Ascending aorta (tissue), 2 donors: Measurements from ENCODE around the gene TECPR2. TPM values are rescaled to one million over a fixed set of nuclear protein-coding genes. Genes with fewer than 3 reads are reported as not detected.
"Not testable (repeated sequence)": the region's sequence is repeated elsewhere in the genome, so short reads cannot be mapped to it uniquely, and the experiment has no call there.

Experiments used
- DNase-seq, 2 donors: peaks; one replicate each; pipeline ENCODE4 v3.0.0-alpha.2; 2019; ENCODE audit warnings: low spot score in 2 of 2
- H3K27ac ChIP-seq, 2 donors: fragments of 200-600 bp; sonication (generic); one replicate each; pipeline ENCODE4 v1.5.1; 2016 to 2017; ENCODE audit warnings: mild to moderate bottlenecking in 1 of 2
- H3K27me3 ChIP-seq: fragments of 200-600 bp; sonication (generic); one replicate; pipeline ENCODE4 v1.5.1; 2017
- H3K36me3 ChIP-seq, 2 donors: fragments of 200-600 bp; sonication (generic); one replicate each; pipeline ENCODE4 v1.5.1; 2016
- H3K4me1 ChIP-seq, 2 donors: fragments of 200-600 bp; sonication (generic); one replicate each; pipeline ENCODE4 v1.5.1; 2016 to 2017; ENCODE audit warnings: mild to moderate bottlenecking in 1 of 2
- H3K4me3 ChIP-seq, 2 donors: fragments of 200-600 bp; sonication (generic); one replicate each; pipeline ENCODE4 v1.5.1; 2016 to 2017; ENCODE audit warnings: mild to moderate bottlenecking in 1 of 2
- H3K9me3 ChIP-seq, 2 donors: fragments of 200-600 bp; sonication (generic); one replicate each; pipeline ENCODE4 v1.5.1; 2016
- CTCF ChIP-seq, 3 experiments: fragments of 200-600 bp in 2 of 3; fragments of 450-650 bp in 1 of 3; sonication (generic) in 2 of 3; IDR thresholded peaks; one replicate each; pipeline ENCODE4 v1.5.1; 2016 to 2019; ENCODE audit warnings: antibody characterized with exemption in 3 of 3, mild to moderate bottlenecking in 1 of 3, moderate library complexity in 1 of 3
- intact Hi-C: fragments of 100-400 bp; cut with DNase I; formaldehyde crosslinking; loops from one replicate; pipeline ENCODE4 v1.15.1; 2023
- total RNA-seq: library from RNA; depleted of rRNA; stranded (reverse); fragments of >200 nt; gene quantifications from one replicate; pipeline ENCODE4 v1.1.0, GENCODE V29; 2016

TECPR2 gene
- total RNA-seq, 1 donor from 2014 or later: 27.0 TPM

GRCh38 chr14:102544747-102545460 is 182.2 kb downstream of the TECPR2 start:
- Histone ChIP-seq H3K27me3 (peaks cover 20% of the 10 kb centered on the region), H3K9me3 (no peaks in the 10 kb centered on the region), H3K27ac (no peak overlapping the region), H3K4me3 (peak overlapping the region in 1 of 2 donors; percentile 43), H3K4me1 (no peaks in the 10 kb centered on the region), H3K36me3 (no peaks in the 10 kb centered on the region)
- intact Hi-C loops: no loop called here
- DNase-seq: no peak
- TF ChIP-seq CTCF (IDR thresholded peaks at IDR 0.05): no peak

- Histone ChIP-seq H3K36me3 (no peaks in the 10 kb centered on the region), H3K4me1 (no peaks in the 10 kb centered on the region), H3K27ac (no peak overlapping the region), H3K9me3 (no peaks in the 10 kb centered on the region), H3K4me3 (no peak overlapping the region), H3K27me3 (peaks cover 16% of the 10 kb centered on the region)
- no peak for TF ChIP-seq CTCF (IDR thresholded peaks at IDR 0.05)
- DNase-seq: no peak
- intact Hi-C loops: no loop called here
Observed at GRCh38 chr14:102545461-102546265, 182.9 kb downstream of the TECPR2 start.

DNA sequence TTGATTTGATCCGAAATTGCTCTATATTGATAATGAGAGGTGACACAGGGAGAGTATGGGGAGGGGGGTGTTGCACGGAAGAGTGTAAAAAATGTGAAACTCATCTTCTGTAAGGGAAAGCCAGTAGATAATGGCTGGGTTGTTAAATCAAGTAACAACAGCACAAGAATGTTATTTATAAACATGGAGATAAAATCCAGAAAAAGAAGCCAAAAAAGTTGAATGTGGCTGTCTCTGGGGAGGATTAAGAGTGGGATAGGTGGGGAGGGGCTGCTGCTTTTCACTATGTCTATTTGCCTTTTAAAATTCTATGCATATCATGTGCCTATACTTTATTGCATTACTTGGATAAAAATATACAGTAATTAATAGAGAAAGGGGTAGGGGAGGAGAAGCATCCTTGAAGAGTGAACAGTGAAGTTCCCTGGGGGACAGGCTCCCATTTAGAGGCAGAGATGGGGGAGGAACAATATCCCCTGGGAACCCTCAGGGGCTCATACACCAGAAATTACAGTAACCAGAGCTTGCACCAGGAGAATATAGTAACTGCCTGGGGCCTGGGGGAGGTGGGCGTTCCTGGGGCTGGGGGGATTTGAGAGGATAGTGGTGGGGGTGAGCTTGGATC is 186.0 kb downstream of the TECPR2 start:
- intact Hi-C loops: no loop called here
- Histone ChIP-seq H3K36me3 (no peaks in the 10 kb centered on the region), H3K27me3 (peaks cover 16% of the 10 kb centered on the region), H3K9me3 (no peaks in the 10 kb centered on the region), H3K4me3 (no peak overlapping the region), H3K4me1 (no peaks in the 10 kb centered on the region), H3K27ac (no peak overlapping the region)
- no peak for TF ChIP-seq CTCF (IDR thresholded peaks at IDR 0.05)
- DNase-seq: no peak

DNA sequence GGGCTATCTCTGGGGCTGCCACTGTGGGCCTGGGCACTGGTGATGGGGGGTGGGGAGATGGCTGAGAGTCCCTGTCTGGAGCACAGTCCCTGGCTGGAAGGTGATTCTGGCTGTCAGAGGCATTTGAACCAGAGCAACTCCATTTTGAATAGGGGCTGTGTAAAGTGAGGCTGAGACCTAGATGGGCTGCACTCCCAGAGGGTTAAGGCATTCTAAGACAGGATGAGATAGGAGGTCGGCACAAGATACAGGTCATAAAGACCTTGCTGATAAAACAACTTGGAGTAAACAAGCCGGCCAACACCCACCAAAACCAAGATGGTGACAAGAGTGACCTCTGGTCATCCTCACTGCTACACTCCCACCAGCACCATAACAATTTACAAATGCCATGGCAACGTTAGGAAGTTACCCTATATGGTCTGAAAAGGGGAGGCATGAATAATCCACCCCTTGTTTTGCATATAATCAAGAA is 188.2 kb downstream of the TECPR2 start:
- intact Hi-C loops, H3K4me3 ChIP-seq: not testable (repeated sequence)

More for the DNA sequence above, 188.2 kb downstream of the TECPR2 start:
- H3K4me1 ChIP-seq, H3K27ac ChIP-seq, H3K27me3 ChIP-seq, H3K9me3 ChIP-seq, DNase-seq, H3K36me3 ChIP-seq: not testable (repeated sequence)

Other genes starting within 250 kb of the TECPR2 start
- 44.8 TPM for gene WDR20, start 223.0 kb upstream of the TECPR2 start, total RNA-seq
- 17.6 TPM for gene MOK, start 57.8 kb upstream of the TECPR2 start, total RNA-seq
- 11.0 TPM for gene ZNF839, start 43.2 kb upstream of the TECPR2 start, total RNA-seq
- 6.8 TPM for gene CINP, start 51 bp upstream of the TECPR2 start, total RNA-seq
- 118 TPM for gene ANKRD9, start 146.8 kb downstream of the TECPR2 start, total RNA-seq
- gene RCOR1, start 229.7 kb downstream of the TECPR2 start, total RNA-seq: 4.7 TPM